Activated CD4-positive, alpha-beta T cell treated with anti-CD3 and anti-CD28 coated beads, Interleukin-2, amount 50 U/mL, for 48 hours (primary cell): Measurements from ENCODE around the gene PPIB.
"Not testable (repeated sequence)": the region's sequence is repeated elsewhere in the genome, so short reads cannot be mapped to it uniquely, and the experiment has no call there.

Experiments
- DNase-seq, 2 experiments: peaks; one replicate each; pipeline ENCODE4 v3.0.0-alpha.2; 2020

PPIB gene

GRCh38 chr15:64137226-64137833 lies 25.5 kb downstream of the PPIB start:
- no peak for DNase-seq

- no peak for DNase-seq
These were observed 26.5 kb downstream of the PPIB start for GRCh38 chr15:64136347-64136746.

GRCh38 chr15:64134345-64134829 lies 28.4 kb downstream of the PPIB start:
- no peak for DNase-seq

GRCh38 chr15:64133623-64134344 lies 29.0 kb downstream of the PPIB start:
- no peak for DNase-seq

- no peak for DNase-seq
These were observed 30.6 kb downstream of the PPIB start for GRCh38 chr15:64132217-64132616.

GRCh38 chr15:64131547-64131946 lies 31.3 kb downstream of the PPIB start:
- no peak for DNase-seq

- DNase-seq: no peak
These were observed 32.7 kb downstream of the PPIB start for GRCh38 chr15:64130159-64130558.

- no peak for DNase-seq
These were observed 35.1 kb downstream of the PPIB start for GRCh38 chr15:64127521-64128270.

- no peak for DNase-seq
These were observed 36.8 kb downstream of the PPIB start for GRCh38 chr15:64125978-64126377.

GRCh38 chr15:64122936-64123351 lies 39.9 kb downstream of the PPIB start:
- no peak for DNase-seq

GRCh38 chr15:64122444-64122843 lies 40.4 kb downstream of the PPIB start:
- no peak for DNase-seq

- no peak for DNase-seq
These were observed 41.2 kb downstream of the PPIB start for GRCh38 chr15:64121614-64122013.

GRCh38 chr15:64120322-64120721 lies 42.5 kb downstream of the PPIB start:
- DNase-seq: not testable (repeated sequence)

- DNase-seq: no peak
These were observed 44.9 kb downstream of the PPIB start for GRCh38 chr15:64117759-64118487.

GRCh38 chr15:64112904-64113303 lies 49.9 kb downstream of the PPIB start:
- DNase-seq: no peak

GRCh38 chr15:64112073-64112772 lies 50.6 kb downstream of the PPIB start:
- DNase-seq: no peak

GRCh38 chr15:64111679-64112050 lies 51.2 kb downstream of the PPIB start:
- no peak for DNase-seq

GRCh38 chr15:64110950-64111678 lies 51.7 kb downstream of the PPIB start:
- DNase-seq: no peak

- not testable (repeated sequence) for DNase-seq
These were observed 52.6 kb downstream of the PPIB start for GRCh38 chr15:64110108-64110701.

- no peak for DNase-seq
These were observed 55.5 kb downstream of the PPIB start for GRCh38 chr15:64107337-64107736.
